ENCODE measurements around the gene RGS7BP.
"Not testable (repeated sequence)": the region's sequence is repeated elsewhere in the genome, so short reads cannot be mapped to it uniquely, and the experiment has no call there.

RGS7BP gene

DNA sequence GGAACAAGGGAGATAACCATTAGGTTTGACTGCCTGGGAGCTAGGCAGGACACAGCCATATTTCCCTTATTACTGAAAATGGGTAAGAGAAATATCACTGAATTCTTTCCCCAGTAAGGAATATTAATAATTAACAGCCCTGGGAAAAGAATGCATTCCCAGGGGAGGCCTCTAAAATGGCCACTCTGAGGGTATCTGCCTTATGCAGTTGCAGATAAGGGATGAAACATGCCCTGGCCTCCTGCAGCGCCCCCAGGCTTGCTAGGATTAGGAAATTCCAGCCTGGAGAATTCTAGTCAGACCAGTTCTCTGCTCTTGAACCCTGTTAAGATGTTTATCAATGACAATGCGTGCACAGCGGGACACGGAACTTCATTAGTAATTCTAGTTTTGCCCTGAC is 52.8 kb downstream of the RGS7BP start:
- not testable (repeated sequence) for H3K27ac ChIP-seq (ENCODE audit: low read depth, low read length); H3K4me3 ChIP-seq (ENCODE audit: low read depth in 1 of 2, low read length in 2 of 2); H3K36me3 ChIP-seq (ENCODE audit: insufficient read depth, low read length)

DNA sequence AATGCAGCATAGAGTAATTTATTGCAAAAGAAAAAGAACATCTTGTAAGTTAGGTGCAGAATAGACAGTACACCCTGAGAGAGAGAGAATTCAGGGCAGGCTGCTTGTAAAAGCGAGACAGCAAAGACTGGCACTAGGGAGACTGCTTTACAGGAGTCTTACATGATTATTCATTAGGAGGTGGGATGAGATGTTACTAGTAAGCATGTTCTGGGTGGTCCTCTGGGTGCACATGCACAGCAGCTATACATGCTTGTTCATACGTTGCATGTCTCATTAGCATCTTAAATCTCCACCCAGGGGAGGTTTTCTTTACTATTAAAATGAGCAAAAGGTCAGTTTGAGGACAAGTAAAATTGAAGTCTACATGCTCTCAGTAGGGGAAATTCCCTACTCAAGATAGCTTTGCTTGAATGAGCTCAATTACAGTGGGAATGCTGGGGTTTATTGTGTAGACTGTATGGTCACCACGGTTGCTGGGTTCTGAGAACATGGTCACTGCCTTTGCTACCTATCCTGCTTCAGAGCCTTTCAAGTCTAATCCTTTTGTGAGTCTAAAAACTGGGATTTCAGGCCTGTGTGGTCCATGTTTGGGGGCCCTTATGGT is 60.6 kb downstream of the RGS7BP start:
- Histone ChIP-seq H3K27ac (ENCODE audit: low read depth, low read length) (no peak overlapping the region), H3K36me3 (ENCODE audit: insufficient read depth, low read length) (no peaks in the 10 kb centered on the region), H3K9ac (ENCODE audit: low read length) (no peak overlapping the region), H3K4me1 (ENCODE audit: insufficient read depth, low read length) (no peaks in the 10 kb centered on the region), H3K27me3 (ENCODE audit: control insufficient read depth in 1 of 2, insufficient read depth in 2 of 2, low read length in 2 of 2) (no peaks in the 10 kb centered on the region), H3K9me3 (ENCODE audit: low read length) (no peaks in the 10 kb centered on the region), H3K4me3 (ENCODE audit: low read depth in 1 of 2, low read length in 2 of 2) (no peak overlapping the region)

More for the DNA sequence above, 52.8 kb downstream of the RGS7BP start:
- H3K9ac ChIP-seq (ENCODE audit: low read length); H3K27me3 ChIP-seq (ENCODE audit: control insufficient read depth in 1 of 2, insufficient read depth in 2 of 2, low read length in 2 of 2); H3K4me1 ChIP-seq (ENCODE audit: insufficient read depth, low read length); H3K9me3 ChIP-seq (ENCODE audit: low read length): not testable (repeated sequence)

DNA sequence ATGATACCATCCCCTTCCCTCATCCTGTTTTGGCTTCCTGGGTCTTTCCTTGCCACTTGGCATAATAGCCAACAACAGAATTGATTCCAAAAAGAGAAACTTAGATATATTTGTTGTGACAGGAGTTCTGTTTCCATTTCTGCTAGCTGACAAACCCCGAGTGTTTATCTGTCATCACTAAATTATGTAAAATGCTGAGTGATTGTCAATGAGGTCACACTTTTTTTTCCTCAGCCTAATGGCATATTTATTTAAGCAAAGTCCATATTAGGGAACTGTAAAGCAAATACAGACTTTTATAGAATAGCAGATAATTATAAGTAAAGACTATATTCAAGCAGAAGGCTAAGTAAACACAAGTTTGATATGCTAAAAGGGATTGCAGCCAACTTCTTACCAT is 64.0 kb downstream of the RGS7BP start:
- H3K9ac ChIP-seq (ENCODE audit: low read length): no peak overlapping the region
- H3K27ac ChIP-seq (ENCODE audit: low read depth, low read length): no peak overlapping the region
- H3K27me3 ChIP-seq (ENCODE audit: control insufficient read depth in 1 of 2, insufficient read depth in 2 of 2, low read length in 2 of 2): no peaks in the 10 kb centered on the region
- no peaks in the 10 kb centered on the region for H3K4me1 ChIP-seq (ENCODE audit: insufficient read depth, low read length)
- H3K4me3 ChIP-seq (ENCODE audit: low read depth in 1 of 2, low read length in 2 of 2): no peak overlapping the region
- H3K9me3 ChIP-seq (ENCODE audit: low read length): no peaks in the 10 kb centered on the region
- no peaks in the 10 kb centered on the region for H3K36me3 ChIP-seq (ENCODE audit: insufficient read depth, low read length)

DNA sequence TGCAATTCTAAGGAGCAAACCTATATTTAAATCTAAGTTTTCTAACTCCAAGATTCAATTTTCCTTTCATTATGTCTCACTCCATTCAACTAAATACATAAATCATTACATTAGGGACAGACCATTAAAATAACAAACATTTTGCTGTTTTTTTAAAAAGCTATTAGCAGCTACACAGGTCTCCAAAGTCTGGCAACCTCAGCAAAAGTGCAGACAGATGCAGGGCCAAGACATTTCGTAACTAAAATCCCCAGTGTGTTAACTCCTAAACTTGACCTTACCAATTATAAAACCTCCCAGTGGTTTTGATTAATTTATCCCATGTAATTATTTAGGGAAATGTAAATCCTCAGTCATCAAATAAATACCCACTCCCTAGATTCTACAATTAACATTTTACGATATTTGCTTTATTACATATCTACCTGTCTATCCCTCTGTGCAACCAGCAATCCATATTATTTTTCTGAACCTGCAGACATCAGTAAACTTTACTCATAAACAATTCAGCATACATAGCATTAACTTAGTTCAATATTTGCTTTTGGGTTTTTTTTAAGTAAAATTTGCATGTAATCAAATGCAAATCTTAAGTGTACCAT is 64.7 kb downstream of the RGS7BP start:
- Histone ChIP-seq H3K9me3 (ENCODE audit: low read length) (no peaks in the 10 kb centered on the region), H3K4me1 (ENCODE audit: insufficient read depth, low read length) (no peaks in the 10 kb centered on the region), H3K36me3 (ENCODE audit: insufficient read depth, low read length) (no peaks in the 10 kb centered on the region), H3K9ac (ENCODE audit: low read length) (no peak overlapping the region), H3K27me3 (ENCODE audit: control insufficient read depth in 1 of 2, insufficient read depth in 2 of 2, low read length in 2 of 2) (no peaks in the 10 kb centered on the region), H3K27ac (ENCODE audit: low read depth, low read length) (no peak overlapping the region), H3K4me3 (ENCODE audit: low read depth in 1 of 2, low read length in 2 of 2) (no peak overlapping the region)

DNA sequence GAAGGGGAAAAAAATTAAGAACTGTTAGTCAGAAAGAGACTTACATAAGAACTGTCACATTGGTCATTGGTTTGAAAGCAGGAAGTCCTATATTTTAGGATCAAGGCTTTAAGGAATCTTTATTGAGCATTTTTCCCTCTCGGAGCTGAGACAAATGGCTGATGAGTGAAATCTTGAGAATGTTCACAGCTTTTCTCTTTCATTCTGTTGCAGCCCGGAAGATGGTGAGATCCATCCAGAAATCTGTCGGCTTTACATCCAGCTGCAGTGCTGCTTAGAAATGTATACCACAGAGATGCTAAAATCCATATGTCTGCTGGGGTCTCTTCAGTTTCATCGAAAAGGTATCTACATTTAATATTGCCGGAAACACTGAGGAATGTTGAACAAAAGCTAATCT is 69.7 kb downstream of the RGS7BP start:
- H3K4me1 ChIP-seq (ENCODE audit: insufficient read depth, low read length): no peaks in the 10 kb centered on the region
- H3K9me3 ChIP-seq (ENCODE audit: low read length): no peaks in the 10 kb centered on the region
- no peak overlapping the region for H3K27ac ChIP-seq (ENCODE audit: low read depth, low read length)

DNA sequence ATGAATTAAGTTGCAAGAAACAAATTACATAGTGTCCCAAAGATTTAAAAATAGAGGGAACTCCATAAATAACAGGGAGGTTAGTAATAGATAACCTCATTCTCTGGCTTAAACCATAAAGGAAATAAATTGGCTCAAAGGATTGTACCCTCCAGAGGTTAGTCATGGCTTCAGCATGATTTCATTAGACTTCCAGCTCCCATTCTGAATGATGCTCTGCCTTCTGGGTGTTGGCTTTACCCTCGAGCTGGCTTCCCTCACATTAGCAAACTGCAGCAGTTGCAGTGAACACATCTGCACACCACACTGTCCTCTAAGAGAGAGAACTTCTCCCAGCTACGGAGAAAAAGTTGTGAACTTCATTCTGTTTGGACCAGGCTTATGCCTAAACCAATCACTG is 70.4 kb downstream of the RGS7BP start:
- Histone ChIP-seq H3K9ac (ENCODE audit: low read length) (no peak overlapping the region), H3K4me1 (ENCODE audit: insufficient read depth, low read length) (no peaks in the 10 kb centered on the region), H3K36me3 (ENCODE audit: insufficient read depth, low read length) (no peaks in the 10 kb centered on the region), H3K27me3 (ENCODE audit: control insufficient read depth in 1 of 2, insufficient read depth in 2 of 2, low read length in 2 of 2) (no peaks in the 10 kb centered on the region), H3K27ac (ENCODE audit: low read depth, low read length) (no peak overlapping the region), H3K9me3 (ENCODE audit: low read length) (no peaks in the 10 kb centered on the region), H3K4me3 (ENCODE audit: low read depth in 1 of 2, low read length in 2 of 2) (no peak overlapping the region)

More for the DNA sequence above, 69.7 kb downstream of the RGS7BP start:
- no peaks in the 10 kb centered on the region for H3K36me3 ChIP-seq (ENCODE audit: insufficient read depth, low read length)
- H3K4me3 ChIP-seq (ENCODE audit: low read depth in 1 of 2, low read length in 2 of 2): no peak overlapping the region
- H3K9ac ChIP-seq (ENCODE audit: low read length): no peak overlapping the region
- H3K27me3 ChIP-seq (ENCODE audit: control insufficient read depth in 1 of 2, insufficient read depth in 2 of 2, low read length in 2 of 2): no peaks in the 10 kb centered on the region

DNA sequence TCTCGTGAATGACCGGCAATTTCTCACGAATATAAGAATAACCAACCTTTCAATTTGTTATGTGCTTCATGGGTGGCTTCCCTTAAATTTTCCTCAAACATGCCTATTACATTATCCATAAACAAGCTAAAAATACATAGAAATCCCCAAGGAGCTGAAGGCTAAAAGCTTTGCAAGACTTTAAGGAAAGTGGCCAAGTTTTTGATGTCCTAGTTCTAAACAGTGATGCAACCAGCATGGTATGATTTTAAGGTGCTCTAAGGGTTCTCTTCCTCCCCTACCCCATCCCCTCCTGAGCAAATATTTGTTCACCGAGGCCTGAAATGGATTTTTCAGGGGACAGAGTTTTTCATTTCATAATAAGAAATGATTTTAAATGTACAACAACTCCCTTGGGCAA is 79.8 kb downstream of the RGS7BP start:
- no peaks in the 10 kb centered on the region for H3K9me3 ChIP-seq (ENCODE audit: low read length)
- H3K4me1 ChIP-seq (ENCODE audit: insufficient read depth, low read length): no peaks in the 10 kb centered on the region
- no peak overlapping the region for H3K4me3 ChIP-seq (ENCODE audit: low read depth in 1 of 2, low read length in 2 of 2)
- no peak overlapping the region for H3K27ac ChIP-seq (ENCODE audit: low read depth, low read length)
- no peaks in the 10 kb centered on the region for H3K36me3 ChIP-seq (ENCODE audit: insufficient read depth, low read length)
- H3K27me3 ChIP-seq (ENCODE audit: control insufficient read depth in 1 of 2, insufficient read depth in 2 of 2, low read length in 2 of 2): no peaks in the 10 kb centered on the region
- no peak overlapping the region for H3K9ac ChIP-seq (ENCODE audit: low read length)

DNA sequence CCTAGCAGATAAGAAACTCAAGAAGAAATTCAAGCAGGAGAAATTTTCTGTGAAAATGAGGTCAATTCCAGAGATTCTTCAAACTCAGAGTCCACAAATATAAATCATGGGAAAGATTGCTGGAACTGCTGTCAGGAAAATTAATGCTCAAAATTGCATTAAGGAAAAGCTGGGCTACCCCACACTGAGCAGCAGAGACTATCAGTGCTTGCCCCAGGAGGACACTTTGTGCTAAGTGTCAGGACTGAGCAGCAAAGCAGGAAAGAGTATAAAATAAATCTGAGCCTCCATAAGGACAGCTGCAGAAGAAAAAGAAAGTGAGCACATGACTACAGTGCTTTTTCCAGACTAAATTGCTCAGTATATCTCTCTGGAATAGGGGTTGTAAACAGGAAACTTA is 81.6 kb downstream of the RGS7BP start:
- H3K27me3 ChIP-seq (ENCODE audit: control insufficient read depth in 1 of 2, insufficient read depth in 2 of 2, low read length in 2 of 2): no peaks in the 10 kb centered on the region
- no peak overlapping the region for H3K4me3 ChIP-seq (ENCODE audit: low read depth in 1 of 2, low read length in 2 of 2)
- no peak overlapping the region for H3K9ac ChIP-seq (ENCODE audit: low read length)
- H3K27ac ChIP-seq (ENCODE audit: low read depth, low read length): no peak overlapping the region
- H3K36me3 ChIP-seq (ENCODE audit: insufficient read depth, low read length): no peaks in the 10 kb centered on the region
- H3K4me1 ChIP-seq (ENCODE audit: insufficient read depth, low read length): no peaks in the 10 kb centered on the region
- H3K9me3 ChIP-seq (ENCODE audit: low read length): no peaks in the 10 kb centered on the region

DNA sequence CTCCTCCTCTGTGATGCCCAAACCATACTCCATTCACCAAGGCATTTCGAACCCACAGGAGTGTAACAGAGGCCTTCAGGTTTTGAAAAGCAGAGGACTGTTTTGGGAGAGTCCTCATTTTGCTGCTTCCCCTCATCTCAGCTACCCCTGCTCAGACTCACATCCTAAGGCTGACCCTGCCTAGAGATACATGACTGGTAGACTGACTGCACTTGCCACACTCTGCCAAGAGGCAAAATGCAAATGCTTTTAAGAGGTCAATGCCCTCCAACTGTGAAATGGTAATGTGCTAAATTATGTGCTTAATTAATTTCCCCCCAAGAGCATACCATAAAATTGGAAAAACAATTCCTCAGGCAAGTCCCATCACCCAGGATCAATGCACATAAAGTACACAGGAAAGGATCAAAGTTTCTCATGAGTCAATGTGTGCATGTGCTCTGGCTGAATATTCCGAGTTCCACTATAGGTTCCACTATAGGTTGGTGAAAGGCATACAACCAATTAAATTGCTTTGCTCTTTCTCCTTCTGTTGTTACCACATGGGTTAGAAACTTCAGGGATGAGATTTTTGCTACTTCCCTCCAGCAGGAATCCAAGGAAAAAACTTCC is 87.0 kb downstream of the RGS7BP start:
- Histone ChIP-seq H3K4me3 (ENCODE audit: low read depth in 1 of 2, low read length in 2 of 2) (no peak overlapping the region), H3K9ac (ENCODE audit: low read length) (no peak overlapping the region), H3K27me3 (ENCODE audit: control insufficient read depth in 1 of 2, insufficient read depth in 2 of 2, low read length in 2 of 2) (no peaks in the 10 kb centered on the region), H3K27ac (ENCODE audit: low read depth, low read length) (no peak overlapping the region), H3K9me3 (ENCODE audit: low read length) (no peaks in the 10 kb centered on the region), H3K4me1 (ENCODE audit: insufficient read depth, low read length) (no peaks in the 10 kb centered on the region), H3K36me3 (ENCODE audit: insufficient read depth, low read length) (no peaks in the 10 kb centered on the region)

DNA sequence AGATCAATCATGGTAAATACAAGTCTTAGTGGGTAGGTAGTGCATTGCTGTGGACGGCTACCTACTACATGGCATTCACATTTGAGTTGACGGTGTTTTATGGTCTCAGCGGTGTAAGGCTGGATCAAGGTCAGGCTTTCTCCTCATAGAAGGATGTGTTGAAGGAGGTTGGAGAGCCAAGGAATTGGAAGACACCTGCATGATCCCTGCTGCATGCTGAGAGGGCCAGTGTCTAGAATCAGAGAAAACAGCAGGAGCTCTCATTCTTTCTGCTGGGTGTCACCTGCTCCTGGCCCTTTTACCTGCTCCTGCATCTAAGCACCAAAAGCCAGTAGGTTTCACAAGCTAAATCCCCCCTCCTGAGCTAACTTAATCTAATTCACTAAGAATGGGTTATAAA is 88.2 kb downstream of the RGS7BP start:
- Histone ChIP-seq H3K27me3 (ENCODE audit: control insufficient read depth in 1 of 2, insufficient read depth in 2 of 2, low read length in 2 of 2) (no peaks in the 10 kb centered on the region), H3K36me3 (ENCODE audit: insufficient read depth, low read length) (no peaks in the 10 kb centered on the region), H3K27ac (ENCODE audit: low read depth, low read length) (no peak overlapping the region), H3K9ac (ENCODE audit: low read length) (no peak overlapping the region), H3K4me1 (ENCODE audit: insufficient read depth, low read length) (no peaks in the 10 kb centered on the region), H3K4me3 (ENCODE audit: low read depth in 1 of 2, low read length in 2 of 2) (no peak overlapping the region), H3K9me3 (ENCODE audit: low read length) (no peaks in the 10 kb centered on the region)

DNA sequence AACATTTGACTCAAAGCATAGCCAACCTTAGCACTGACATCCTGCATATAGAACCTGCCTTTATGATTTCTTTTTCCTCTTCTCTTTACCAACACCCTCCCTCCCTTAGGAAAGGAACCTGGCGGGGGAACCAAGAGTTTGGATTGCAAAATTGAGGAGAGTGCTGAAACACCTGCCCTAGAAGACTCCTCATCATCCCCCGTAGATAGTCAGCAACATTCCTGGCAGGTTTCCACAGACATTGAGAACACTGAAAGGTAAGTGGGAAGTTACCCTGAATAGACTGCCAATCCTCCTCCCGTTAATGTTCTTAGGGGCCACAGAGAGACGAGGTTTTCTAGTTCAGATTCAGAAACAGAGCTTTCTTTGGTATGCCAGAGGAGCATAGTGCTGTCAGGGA is 88.8 kb downstream of the RGS7BP start:
- Histone ChIP-seq H3K27me3 (ENCODE audit: control insufficient read depth in 1 of 2, insufficient read depth in 2 of 2, low read length in 2 of 2) (no peaks in the 10 kb centered on the region), H3K27ac (ENCODE audit: low read depth, low read length) (no peak overlapping the region), H3K36me3 (ENCODE audit: insufficient read depth, low read length) (no peaks in the 10 kb centered on the region), H3K4me1 (ENCODE audit: insufficient read depth, low read length) (no peaks in the 10 kb centered on the region), H3K9ac (ENCODE audit: low read length) (no peak overlapping the region), H3K4me3 (ENCODE audit: low read depth in 1 of 2, low read length in 2 of 2) (no peak overlapping the region), H3K9me3 (ENCODE audit: low read length) (no peaks in the 10 kb centered on the region)
